GM18858 (cell line): ENCODE results near the gene ERVV-1.
"Not testable (repeated sequence)": the region's sequence is repeated elsewhere in the genome, so short reads cannot be mapped to it uniquely, and the experiment has no call there.

ENCODE experiments used
- ATAC-seq: cut with Tn5 transposase; IDR thresholded peaks from one replicate; pipeline ENCODE4 v1.9.1; 2021; ENCODE audit not compliant: unreplicated experiment

The ERVV-1 gene

DNA sequence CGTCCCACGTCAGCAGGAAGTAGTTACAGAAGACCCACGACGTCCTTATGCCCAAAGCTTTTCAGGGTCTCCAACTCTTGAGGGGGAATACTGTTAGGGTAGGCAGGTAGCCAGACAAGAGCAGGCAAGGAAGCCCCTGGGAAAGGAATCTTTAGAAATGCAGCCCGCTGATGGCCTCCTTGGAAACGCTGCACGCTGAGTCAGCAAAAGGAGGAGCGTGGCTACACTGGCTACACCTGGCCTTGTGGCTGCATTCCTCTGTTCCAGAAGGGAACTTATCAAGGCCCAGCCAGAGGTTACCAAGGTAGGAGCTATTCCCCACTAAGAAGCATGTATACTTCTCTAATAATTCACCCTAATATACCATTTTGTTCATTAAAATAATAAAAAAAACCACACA lies 2.0 kb downstream of the ERVV-1 start:
- no peak for ATAC-seq

- ATAC-seq = no peak
Measured at GRCh38 chr19:53019684-53020083, 6.0 kb downstream of the ERVV-1 start.

GRCh38 chr19:53028306-53028705 lies 14.6 kb downstream of the ERVV-1 start:
- not testable (repeated sequence) for ATAC-seq

- ATAC-seq = no peak
Measured at GRCh38 chr19:53034054-53034453, 20.3 kb downstream of the ERVV-1 start.

- no peak for ATAC-seq
Measured at GRCh38 chr19:53034948-53035675, 21.4 kb downstream of the ERVV-1 start.

GRCh38 chr19:53037101-53038097 lies 23.7 kb downstream of the ERVV-1 start:
- ATAC-seq = no peak

- ATAC-seq = no peak
Measured at GRCh38 chr19:53041366-53041765, 27.6 kb downstream of the ERVV-1 start.

DNA sequence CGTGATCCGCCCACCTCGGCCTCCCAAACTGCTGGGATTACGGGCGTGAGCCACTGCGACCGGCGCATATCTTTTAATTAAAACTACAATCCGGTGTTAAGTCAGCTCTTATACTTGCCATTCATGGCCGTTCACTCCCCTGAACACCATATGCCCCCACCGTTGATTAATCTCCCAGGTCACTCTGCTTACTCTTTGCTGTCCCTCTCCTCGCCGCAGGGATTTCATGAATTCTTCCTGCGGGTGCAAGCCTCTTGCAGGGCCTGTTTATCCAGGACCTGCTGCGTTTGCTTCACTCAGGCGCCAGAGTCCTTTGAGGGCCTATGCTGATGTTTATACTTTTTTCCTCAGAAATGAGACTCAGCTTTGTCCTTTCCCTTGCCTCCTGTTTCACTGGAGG lies 31.8 kb downstream of the ERVV-1 start:
- no peak for ATAC-seq

DNA sequence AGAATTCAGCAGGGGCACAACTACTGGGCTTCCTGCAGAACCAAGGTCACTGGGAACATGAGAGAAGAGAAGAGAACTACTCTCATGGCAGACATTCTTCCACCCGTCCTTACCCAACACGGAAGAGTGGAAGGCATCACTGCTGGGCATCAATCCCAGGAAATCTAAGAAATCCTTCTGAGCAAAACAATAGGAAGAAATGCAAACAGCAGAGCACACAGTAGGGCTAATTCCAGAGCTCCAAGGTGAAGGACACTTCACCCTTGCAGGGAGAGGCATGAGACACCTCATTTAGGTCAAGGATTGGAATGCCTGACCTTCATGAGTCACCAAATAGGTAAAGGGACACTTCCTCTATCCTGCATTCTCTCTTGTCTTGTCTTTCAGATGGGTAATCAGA lies 33.7 kb downstream of the ERVV-1 start:
- ATAC-seq = no peak

GRCh38 chr19:53055117-53055516 lies 41.4 kb downstream of the ERVV-1 start:
- no peak for ATAC-seq

GRCh38 chr19:53057904-53058580 lies 44.3 kb downstream of the ERVV-1 start:
- no peak for ATAC-seq
